Mesenchymal stem cell (in vitro differentiated cells and primary cell): ENCODE results near the gene ATP2B1.

Source experiments
- DNase-seq: peaks from one replicate; pipeline ENCODE4 v3.0.0-alpha.2; 2013
- H2AFZ ChIP-seq: one replicate; pipeline ENCODE4 v1.6.1; 2013; ENCODE audit warnings: low read depth, mild to moderate bottlenecking, control low read depth, inconsistent platforms, low read length, moderate library complexity
- H2AK5ac ChIP-seq: 2 replicates; pipeline ENCODE4 v1.6.1; 2013; ENCODE audit warnings: low read length, moderate library complexity, mild to moderate bottlenecking, inconsistent platforms; ENCODE audit not compliant: severe bottlenecking
- H2BK120ac ChIP-seq: one replicate; pipeline ENCODE4 v1.6.1; 2013; ENCODE audit warnings: low read depth, mild to moderate bottlenecking, inconsistent platforms, low read length, moderate library complexity
- H2BK12ac ChIP-seq, 2 experiments: one replicate each; pipeline ENCODE4 v1.6.1; 2013; ENCODE audit warnings: inconsistent platforms in 2 of 2, low read length in 2 of 2, mild to moderate bottlenecking in 2 of 2, moderate library complexity in 2 of 2, control low read depth in 1 of 2
- H2BK15ac ChIP-seq: one replicate; pipeline ENCODE4 v1.6.1; 2013; ENCODE audit warnings: mild to moderate bottlenecking, low read depth, inconsistent platforms; ENCODE audit not compliant: poor library complexity, severe bottlenecking
- H2BK5ac ChIP-seq: 2 replicates; pipeline ENCODE4 v1.6.1; 2013; ENCODE audit warnings: low read depth, mild to moderate bottlenecking, low read length, control low read depth, inconsistent platforms; ENCODE audit not compliant: poor library complexity, severe bottlenecking
- H3K14ac ChIP-seq, 2 experiments: one replicate each; pipeline ENCODE4 v1.6.1; 2013; ENCODE audit warnings: inconsistent platforms in 2 of 2, low read length in 2 of 2, control low read depth in 1 of 2, mild to moderate bottlenecking in 1 of 2, moderate library complexity in 1 of 2
- H3K18ac ChIP-seq, 2 experiments: one replicate each; pipeline ENCODE4 v1.6.1; 2013; ENCODE audit warnings: inconsistent platforms in 2 of 2, low read length in 2 of 2, control low read depth in 1 of 2, low read depth in 1 of 2, mild to moderate bottlenecking in 1 of 2
- H3K23ac ChIP-seq, 2 experiments: one replicate each; pipeline ENCODE4 v1.6.1; 2013; ENCODE audit warnings: inconsistent platforms in 2 of 2, low read length in 2 of 2, mild to moderate bottlenecking in 2 of 2, moderate library complexity in 2 of 2, control low read depth in 1 of 2
- H3K27ac ChIP-seq: 2 replicates; pipeline ENCODE4 v1.5.1; 2013; ENCODE audit warnings: mild to moderate bottlenecking, moderate library complexity, low read length, control low read depth, inconsistent platforms; ENCODE audit not compliant: poor library complexity, severe bottlenecking
- H3K27me3 ChIP-seq, 2 experiments: 2 replicates each; pipeline versions ENCODE4 v1.6.1 to v1.7.0; 2013; ENCODE audit warnings: low read length in 2 of 2, mild to moderate bottlenecking in 2 of 2, moderate library complexity in 2 of 2, control low read depth in 1 of 2, inconsistent platforms in 1 of 2; ENCODE audit not compliant: control insufficient read depth in 1 of 2, insufficient read depth in 1 of 2
- H3K36me3 ChIP-seq, 2 experiments: 2 replicates each; pipeline versions ENCODE4 v1.6.1 to v1.7.0; 2013; ENCODE audit warnings: low read length in 2 of 2, control low read depth in 1 of 2, inconsistent platforms in 1 of 2, low read depth in 1 of 2, mild to moderate bottlenecking in 1 of 2; ENCODE audit not compliant: insufficient read depth in 2 of 2, control insufficient read depth in 1 of 2
- H3K4ac ChIP-seq, 2 experiments: one replicate each; pipeline ENCODE4 v1.6.1; 2013; ENCODE audit warnings: inconsistent platforms in 2 of 2, low read length in 2 of 2, mild to moderate bottlenecking in 2 of 2, moderate library complexity in 2 of 2, control low read depth in 1 of 2, low read depth in 1 of 2
- H3K4me1 ChIP-seq: 2 replicates; pipeline ENCODE4 v1.6.1; 2013; ENCODE audit warnings: low read depth, low read length, control low read depth; ENCODE audit not compliant: control insufficient read depth, insufficient read depth
- H3K4me2 ChIP-seq: 2 replicates; pipeline ENCODE4 v1.6.1; 2013; ENCODE audit warnings: low read length, mild to moderate bottlenecking, inconsistent platforms; ENCODE audit not compliant: poor library complexity, severe bottlenecking
- H3K4me3 ChIP-seq, 2 experiments: 2 replicates each; pipeline versions ENCODE4 v1.5.1 to v1.7.0; 2013; ENCODE audit warnings: low read length in 2 of 2, mild to moderate bottlenecking in 2 of 2, control low read depth in 1 of 2, low read depth in 1 of 2; ENCODE audit not compliant: insufficient read depth in 1 of 2
- H3K79me1 ChIP-seq: replicated peaks from 2 replicates; pipeline ENCODE4 v1.6.1; 2013; ENCODE audit warnings: mild to moderate bottlenecking, control low read depth, low read length, inconsistent platforms; ENCODE audit not compliant: poor library complexity, severe bottlenecking
- H3K9ac ChIP-seq: 2 replicates; pipeline ENCODE4 v1.7.0; 2013; ENCODE audit warnings: mild to moderate bottlenecking, low read length, moderate library complexity
- H3K9me3 ChIP-seq: 2 replicates; pipeline ENCODE4 v1.7.0; 2013; ENCODE audit warnings: mild to moderate bottlenecking, low read length; ENCODE audit not compliant: control insufficient read depth
- H4K8ac ChIP-seq: one replicate; pipeline ENCODE4 v1.6.1; 2013; ENCODE audit warnings: inconsistent platforms, mild to moderate bottlenecking, low read length, moderate library complexity
- H4K91ac ChIP-seq: one replicate; pipeline ENCODE4 v1.6.1; 2013; ENCODE audit warnings: mild to moderate bottlenecking, low read length, inconsistent platforms
- WGBS: methylation state at CpG from one replicate; pipeline ENCODE4 v1.1.7; 2013; ENCODE audit warnings: mixed read lengths; 5-methylcytosine and 5-hydroxymethylcytosine counted together

ATP2B1 gene

GRCh38 chr12:89676930-89677329, 31.7 kb downstream of the ATP2B1 start:
- DNase-seq = no peak
- Histone ChIP-seq H3K9me3 (peaks cover 17% of the 10 kb centered on the region), H2BK12ac (no peak overlapping the region), H4K8ac (no peak overlapping the region), H2AK5ac (no peak overlapping the region), H4K91ac (no peak overlapping the region), H3K23ac (no peak overlapping the region), H3K9ac (no peak overlapping the region), H3K27ac (no peak overlapping the region), H3K79me1 (peaks cover 11% of the 10 kb centered on the region), H3K4ac (no peak overlapping the region), H2BK120ac (no peak overlapping the region), H2BK15ac (no peak overlapping the region), H3K4me2 (no peak overlapping the region), H3K27me3 (no peaks in the 10 kb centered on the region), H2BK5ac (no peak overlapping the region), H3K36me3 (peaks cover 0 to 3% of the 10 kb centered on the region in 2 experiments), H3K4me3 (no peak overlapping the region), H3K4me1 (peaks cover 3% of the 10 kb centered on the region), H2AFZ (no peak overlapping the region), H3K18ac (no peak overlapping the region), H3K14ac (no peak overlapping the region)
- 91% methylated on average over 2 of the region's 2 CpGs for WGBS

- Histone ChIP-seq H3K14ac (no peak overlapping the region), H2AFZ (no peak overlapping the region), H3K27ac (no peak overlapping the region), H3K18ac (no peak overlapping the region), H3K4me2 (no peak overlapping the region), H3K27me3 (no peaks in the 10 kb centered on the region), H3K79me1 (peaks cover 13% of the 10 kb centered on the region), H4K91ac (no peak overlapping the region), H2BK120ac (no peak overlapping the region), H3K4ac (no peak overlapping the region), H3K9me3 (peaks cover 2% of the 10 kb centered on the region), H3K4me3 (no peak overlapping the region), H2BK12ac (no peak overlapping the region), H3K4me1 (peaks cover 3% of the 10 kb centered on the region), H2BK15ac (no peak overlapping the region), H2BK5ac (no peak overlapping the region), H4K8ac (no peak overlapping the region), H2AK5ac (no peak overlapping the region), H3K9ac (no peak overlapping the region), H3K23ac (no peak overlapping the region), H3K36me3 (peaks cover 0 to 3% of the 10 kb centered on the region in 2 experiments)
- WGBS = 100% methylated on average over 1 of the region's 2 CpGs
- no peak for DNase-seq
Measured at GRCh38 chr12:89674326-89674942, 34.2 kb downstream of the ATP2B1 start.

GRCh38 chr12:89673603-89674002, 35.0 kb downstream of the ATP2B1 start:
- peaks cover 17% of the 10 kb centered on the region for H3K79me1 ChIP-seq
- no peak overlapping the region for H3K14ac ChIP-seq
- no peaks in the 10 kb centered on the region for H3K9me3 ChIP-seq
- H3K4ac ChIP-seq = no peak overlapping the region
- H2BK5ac ChIP-seq = no peak overlapping the region
- no CpG with 5 or more reads among the region's 2 CpGs for WGBS
- no peak overlapping the region for H2AFZ ChIP-seq
- no peak overlapping the region for H3K4me3 ChIP-seq
- no peak overlapping the region for H3K27ac ChIP-seq
- peaks cover 3% of the 10 kb centered on the region for H3K4me1 ChIP-seq
- H3K9ac ChIP-seq = no peak overlapping the region
- H3K36me3 ChIP-seq = peaks cover 0 to 8% of the 10 kb centered on the region in 2 experiments
- no peak overlapping the region for H3K18ac ChIP-seq
- no peak overlapping the region for H2BK12ac ChIP-seq
- H4K8ac ChIP-seq = no peak overlapping the region
- no peak overlapping the region for H3K4me2 ChIP-seq
- H2BK120ac ChIP-seq = no peak overlapping the region
- no peak overlapping the region for H2BK15ac ChIP-seq
- no peak for DNase-seq
- no peak overlapping the region for H4K91ac ChIP-seq
- no peak overlapping the region for H2AK5ac ChIP-seq
- H3K23ac ChIP-seq = no peak overlapping the region
- H3K27me3 ChIP-seq = no peaks in the 10 kb centered on the region

- H3K4me1 ChIP-seq = peaks cover 3% of the 10 kb centered on the region
- H3K18ac ChIP-seq = no peak overlapping the region
- DNase-seq = no peak
- no peak overlapping the region for H3K9ac ChIP-seq
- no peak overlapping the region for H3K4me3 ChIP-seq
- H4K8ac ChIP-seq = no peak overlapping the region
- 100% methylated on average over 2 of the region's 2 CpGs for WGBS
- H2BK120ac ChIP-seq = no peak overlapping the region
- peaks cover 0 to 13% of the 10 kb centered on the region in 2 experiments for H3K36me3 ChIP-seq
- no peak overlapping the region for H3K23ac ChIP-seq
- no peak overlapping the region for H3K27ac ChIP-seq
- H3K27me3 ChIP-seq = no peaks in the 10 kb centered on the region
- no peak overlapping the region for H2BK5ac ChIP-seq
- H3K14ac ChIP-seq = no peak overlapping the region
- no peak overlapping the region for H3K4ac ChIP-seq
- no peak overlapping the region for H2AFZ ChIP-seq
- no peak overlapping the region for H4K91ac ChIP-seq
- H2BK15ac ChIP-seq = no peak overlapping the region
- H3K79me1 ChIP-seq = peaks cover 21% of the 10 kb centered on the region
- H3K9me3 ChIP-seq = no peaks in the 10 kb centered on the region
- H3K4me2 ChIP-seq = no peak overlapping the region
- H2BK12ac ChIP-seq = no peak overlapping the region
- no peak overlapping the region for H2AK5ac ChIP-seq
Measured at GRCh38 chr12:89672589-89672979, 36.1 kb downstream of the ATP2B1 start.
